Cardiac muscle cell (in vitro differentiated cells and primary cell): ENCODE measurements around the gene MYMK. TPM values are rescaled to one million over a fixed set of nuclear protein-coding genes. Genes with fewer than 3 reads are reported as not detected.

Experiments used
- DNase-seq, 2 donors: peaks; one replicate each; pipeline versions ENCODE4 v3.0.0 to v3.0.0-alpha.2; 2010 to 2017; ENCODE audit warnings: low read depth in 1 of 2, low spot score in 1 of 2
- H3K27ac ChIP-seq: fragments of 200-600 bp; sonication (generic); 2 replicates; pipeline ENCODE4 v1.5.1; 2016
- H3K27me3 ChIP-seq: fragments of 200-600 bp; sonication (generic); 2 replicates; pipeline ENCODE4 v1.6.0; 2016; ENCODE audit warnings: control low read depth
- H3K36me3 ChIP-seq: fragments of 200-600 bp; sonication (generic); 2 replicates; pipeline ENCODE4 v1.5.1; 2016; ENCODE audit warnings: control low read depth
- H3K4me1 ChIP-seq: fragments of 200-600 bp; sonication (generic); 2 replicates; pipeline ENCODE4 v1.8.1; 2017; ENCODE audit warnings: low read depth, mild to moderate bottlenecking, mixed run types
- H3K4me3 ChIP-seq: fragments of 200-600 bp; sonication (generic); 2 replicates; pipeline ENCODE4 v1.5.1; 2016; ENCODE audit warnings: mild to moderate bottlenecking
- H3K9me3 ChIP-seq: fragments of 200-600 bp; sonication (generic); 2 replicates; pipeline ENCODE4 v1.5.1; 2017; ENCODE audit warnings: low read depth, mild to moderate bottlenecking, control low read depth
- CTCF ChIP-seq: IDR thresholded peaks from 2 replicates; pipeline ENCODE4 v1.5.1; 2012; ENCODE audit warnings: low read depth, mild to moderate bottlenecking, low read length
- polyA plus RNA-seq: library from polyadenylated mRNA; unstranded; fragments of >200 nt; fragmentation: Nextera tagmentation; extraction: Ambion mirVana; gene quantifications from 2 replicates; pipeline ENCODE4 v1.2.1, GENCODE V29; 2016
- total RNA-seq: library from RNA; depleted of rRNA; stranded (reverse); fragments of >200 nt; gene quantifications from 2 replicates; pipeline ENCODE4 v1.2.3, GENCODE V29; 2016

MYMK gene
- total and polyA plus RNA-seq, 2 experiments from 2014 or later: not detected

- DNase-seq: no peak
- Histone ChIP-seq H3K4me1 (peaks cover 7% of the 10 kb centered on the region), H3K9me3 (no peaks in the 10 kb centered on the region), H3K27ac (no peak overlapping the region), H3K4me3 (no peak overlapping the region), H3K27me3 (no peaks in the 10 kb centered on the region), H3K36me3 (peaks cover 2% of the 10 kb centered on the region)
- no peak for TF ChIP-seq CTCF
Observed at GRCh38 chr9:133547116-133547515, 22.4 kb upstream of the MYMK start.

GRCh38 chr9:133546287-133546680 lies 21.5 kb upstream of the MYMK start:
- Histone ChIP-seq H3K4me3 (no peak overlapping the region), H3K9me3 (no peaks in the 10 kb centered on the region), H3K27ac (no peak overlapping the region), H3K4me1 (peaks cover 7% of the 10 kb centered on the region), H3K27me3 (no peaks in the 10 kb centered on the region), H3K36me3 (peaks cover 2% of the 10 kb centered on the region)
- TF ChIP-seq CTCF: no peak
- no peak for DNase-seq

- Histone ChIP-seq H3K36me3 (peaks cover 2% of the 10 kb centered on the region), H3K27ac (no peak overlapping the region)
Observed at GRCh38 chr9:133545494-133546286, 20.9 kb upstream of the MYMK start.

GRCh38 chr9:133543772-133544467 lies 19.2 kb upstream of the MYMK start:
- no peaks in the 10 kb centered on the region for H3K9me3 ChIP-seq
- no peak overlapping the region for H3K27ac ChIP-seq
- H3K27me3 ChIP-seq: no peaks in the 10 kb centered on the region
- no peak overlapping the region for H3K4me3 ChIP-seq
- peaks cover 2% of the 10 kb centered on the region for H3K36me3 ChIP-seq
- H3K4me1 ChIP-seq: peaks cover 21% of the 10 kb centered on the region
- TF ChIP-seq CTCF: no peak
- no peak for DNase-seq

More at GRCh38 chr9:133545494-133546286, 20.9 kb upstream of the MYMK start:
- no peak overlapping the region for H3K4me3 ChIP-seq
- peaks cover 7% of the 10 kb centered on the region for H3K4me1 ChIP-seq
- H3K9me3 ChIP-seq: no peaks in the 10 kb centered on the region
- H3K27me3 ChIP-seq: no peaks in the 10 kb centered on the region
- peak in 1 of 2 donors; percentile 59 for DNase-seq
- TF ChIP-seq CTCF: no peak

GRCh38 chr9:133542002-133542401 lies 17.2 kb upstream of the MYMK start:
- Histone ChIP-seq H3K27ac (no peak overlapping the region), H3K4me3 (no peak overlapping the region), H3K36me3 (peaks cover 2% of the 10 kb centered on the region), H3K4me1 (peaks cover 21% of the 10 kb centered on the region), H3K9me3 (no peaks in the 10 kb centered on the region), H3K27me3 (no peaks in the 10 kb centered on the region)
- DNase-seq: no peak
- TF ChIP-seq CTCF: no peak
